Heart left ventricle (tissue), 13 donors: Measurements from ENCODE around the gene CGB1.

Experiments used
- POLR2A ChIP-seq, 2 donors: fragments of 450-650 bp; IDR thresholded peaks; one replicate each; pipeline ENCODE4 v1.6.1; 2017; ENCODE audit warnings: antibody characterized with exemption in 2 of 2, mild to moderate bottlenecking in 2 of 2, moderate library complexity in 2 of 2
- TF ChIP-seq, protein P1 (sequence below), 12 donors: fragments of 200-600 bp; sonication (generic) in 4 of 12; IDR thresholded peaks; one replicate each; pipeline versions ENCODE4 v1.5.0 to v1.8.0; 2018 to 2022; ENCODE audit warnings: antibody characterized with exemption in 12 of 12, mild to moderate bottlenecking in 5 of 12
- donor health status: ischemic (EF 13 %, LVEDD 7.1; RV severe dilation, severe dysfunction).
- donor health status: DM: no; HTN: yes; CAD: no.
- donor health status: DM: no; HTN: no; CAD: no.
- donor health status: ischemic (EF 25% LVEDD 6.9; RV normal size, moderate dysfunction).
- donor health status: ischemic (EF 25% LVEDD 5.7; RV mildly dilated, moderate dysfunction).
- donor health status: ischemic (EF 35%, LVEDD 5.7; RV mildly dilated, moderate dysfunction).
- donor health status: nonischemic (EF 11% LVEDD 7.7; RV severe dilation, severe dysfunction).
- donor health status: DM: yes; HTN: yes; CAD: no.
- donor health status: PGD.
- donor health status: ischemic (EF 29% LVEDD 5.4; RV normal size, mild dysfunction).
- donor health status: nonischemic (EF 23%, LVEDD 6.1; RV moderate dilation, normal function).

GRCh38 chr19:48985711-48986110 lies 51.0 kb downstream of the CGB1 start:
- TF ChIP-seq, protein P1, sequence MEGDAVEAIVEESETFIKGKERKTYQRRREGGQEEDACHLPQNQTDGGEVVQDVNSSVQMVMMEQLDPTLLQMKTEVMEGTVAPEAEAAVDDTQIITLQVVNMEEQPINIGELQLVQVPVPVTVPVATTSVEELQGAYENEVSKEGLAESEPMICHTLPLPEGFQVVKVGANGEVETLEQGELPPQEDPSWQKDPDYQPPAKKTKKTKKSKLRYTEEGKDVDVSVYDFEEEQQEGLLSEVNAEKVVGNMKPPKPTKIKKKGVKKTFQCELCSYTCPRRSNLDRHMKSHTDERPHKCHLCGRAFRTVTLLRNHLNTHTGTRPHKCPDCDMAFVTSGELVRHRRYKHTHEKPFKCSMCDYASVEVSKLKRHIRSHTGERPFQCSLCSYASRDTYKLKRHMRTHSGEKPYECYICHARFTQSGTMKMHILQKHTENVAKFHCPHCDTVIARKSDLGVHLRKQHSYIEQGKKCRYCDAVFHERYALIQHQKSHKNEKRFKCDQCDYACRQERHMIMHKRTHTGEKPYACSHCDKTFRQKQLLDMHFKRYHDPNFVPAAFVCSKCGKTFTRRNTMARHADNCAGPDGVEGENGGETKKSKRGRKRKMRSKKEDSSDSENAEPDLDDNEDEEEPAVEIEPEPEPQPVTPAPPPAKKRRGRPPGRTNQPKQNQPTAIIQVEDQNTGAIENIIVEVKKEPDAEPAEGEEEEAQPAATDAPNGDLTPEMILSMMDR (IDR thresholded peaks at IDR 0.05) = no peak
- no peak for TF ChIP-seq POLR2A (IDR thresholded peaks at IDR 0.05)
